SK-N-SH (cell line): ENCODE results near the gene EXOG. TPM values are rescaled to one million over a fixed set of nuclear protein-coding genes. Genes with fewer than 3 reads are reported as not detected.

ENCODE experiments used
- CTCF ChIA-PET: fragments of 300-600, 350-600 bp; formaldehyde crosslinking; extraction: SDS; loops from one replicate; lab custom pipeline; 2021; lab: Yijun Ruan, JAX
- POLR2A ChIA-PET: fragments of 350-600 bp; sonication (Branson Sonifier 250); formaldehyde crosslinking; extraction: SDS; loops from one replicate; lab custom pipeline; 2020; ENCODE audit warnings: antibody characterized with exemption, inconsistent platforms; lab: Yijun Ruan, JAX
- DNase-seq: peaks from one replicate; pipeline ENCODE4 v3.0.0; 2012
- H2AFZ ChIP-seq: fragments of 200-600 bp; sonication (generic); 2 replicates; pipeline ENCODE4 v1.8.1; 2016; ENCODE audit warnings: antibody characterized with exemption, mild to moderate bottlenecking, low read depth
- H3F3A ChIP-seq: fragments of 200-600 bp; sonication (generic); replicated peaks from 2 replicates; pipeline ENCODE3; 2016; ENCODE audit warnings: antibody characterized with exemption, mild to moderate bottlenecking; ENCODE audit not compliant: insufficient read depth
- H3K27ac ChIP-seq, 2 experiments: fragments of 200-500 bp in 1 of 2; fragments of 200-600 bp in 1 of 2; sonication (Bioruptor generic) in 1 of 2; sonication (generic), shearing (Covaris generic) in 1 of 2; 2 replicates each; pipeline versions ENCODE4 v1.5.1 to v1.6.1; 2014 to 2016; ENCODE audit warnings: low read depth in 2 of 2, inconsistent platforms in 1 of 2, low read length in 1 of 2, mild to moderate bottlenecking in 1 of 2, mixed read lengths in 1 of 2
- H3K27me3 ChIP-seq: fragments of 200-600 bp; sonication (generic), shearing (Covaris generic); 2 replicates; pipeline ENCODE4 v1.6.1; 2016; ENCODE audit warnings: mixed run types; ENCODE audit not compliant: insufficient read depth
- H3K36me3 ChIP-seq, 2 experiments: fragments of 200-500 bp in 1 of 2; fragments of 200-600 bp in 1 of 2; sonication (Bioruptor generic) in 1 of 2; sonication (generic) in 1 of 2; replicated peaks in 1 of 2; 2 replicates each; pipeline versions ENCODE3 to v1.5.1; 2014 to 2016; ENCODE audit warnings: low read length in 1 of 2, mild to moderate bottlenecking in 1 of 2; ENCODE audit not compliant: insufficient read depth in 2 of 2, control insufficient read depth in 1 of 2
- H3K4me1 ChIP-seq, 2 experiments: fragments of 200-500 bp in 1 of 2; fragments of 200-600 bp in 1 of 2; sonication (Bioruptor generic) in 1 of 2; sonication (generic), shearing (Covaris generic) in 1 of 2; 2 replicates each; pipeline versions ENCODE4 v1.5.1 to v1.6.1; 2014 to 2016; ENCODE audit warnings: low read depth in 1 of 2, low read length in 1 of 2, mixed run types in 1 of 2; ENCODE audit not compliant: insufficient read depth in 2 of 2, control insufficient read depth in 1 of 2
- H3K4me2 ChIP-seq: fragments of 200-600 bp; sonication (generic), shearing (Covaris generic); 2 replicates; pipeline ENCODE4 v1.6.1; 2017; ENCODE audit warnings: mixed run types
- H3K4me3 ChIP-seq, 2 experiments: fragments of 200-500 bp in 1 of 2; fragments of 200-600 bp in 1 of 2; sonication (Bioruptor generic) in 1 of 2; sonication (generic), shearing (Covaris generic) in 1 of 2; 2 replicates each; pipeline versions ENCODE4 v1.5.1 to v1.8.1; 2014 to 2016; ENCODE audit warnings: low read depth in 2 of 2, inconsistent platforms in 1 of 2, low read length in 1 of 2, mild to moderate bottlenecking in 1 of 2, mixed read lengths in 1 of 2, moderate library complexity in 1 of 2
- H3K79me2 ChIP-seq: fragments of 200-600 bp; sonication (generic); 2 replicates; pipeline ENCODE4 v1.8.1; 2017; ENCODE audit warnings: mild to moderate bottlenecking; ENCODE audit not compliant: insufficient read depth
- H3K9ac ChIP-seq: fragments of 200-600 bp; sonication (generic); 2 replicates; pipeline ENCODE4 v1.6.1; 2017; ENCODE audit warnings: mixed run types
- H3K9me2 ChIP-seq: fragments of 200-600 bp; sonication (generic); 2 replicates; pipeline ENCODE4 v1.6.1; 2017; ENCODE audit warnings: mixed run types
- H3K9me3 ChIP-seq: fragments of 200-600 bp; sonication (generic); 2 replicates; pipeline ENCODE4 v1.6.1; 2017; ENCODE audit warnings: mixed run types, mild to moderate bottlenecking, moderate library complexity
- H4K20me1 ChIP-seq: fragments of 200-600 bp; sonication (generic); 2 replicates; pipeline ENCODE4 v1.6.1; 2017; ENCODE audit warnings: mild to moderate bottlenecking, mixed run types; ENCODE audit not compliant: insufficient read depth
- CHD2 ChIP-seq: fragments of 150-350 bp; IDR thresholded peaks from 2 replicates; pipeline ENCODE4 v1.6.1; 2018; ENCODE audit warnings: low read length; ENCODE audit not compliant: partially characterized antibody
- ELF1 ChIP-seq: IDR thresholded peaks from 2 replicates; pipeline ENCODE4 v1.4.0; 2012
- FOSL2 ChIP-seq: IDR thresholded peaks from 2 replicates; pipeline ENCODE4 v1.4.0; 2012; ENCODE audit warnings: low read depth, mild to moderate bottlenecking, moderate library complexity, borderline replicate concordance
- JUND ChIP-seq: IDR thresholded peaks from 2 replicates; pipeline ENCODE4 v1.4.0; 2012
- MXI1 ChIP-seq: IDR thresholded peaks from 2 replicates; pipeline ENCODE4 v1.6.1; 2012; ENCODE audit warnings: mild to moderate bottlenecking, low read depth, low read length, improper control_type of control experiment
- PBX3 ChIP-seq: IDR thresholded peaks from 2 replicates; pipeline ENCODE4; 2012
- RCOR1 ChIP-seq: fragments of 150-350 bp; IDR thresholded peaks from 2 replicates; pipeline ENCODE4 v1.6.1; 2017; ENCODE audit warnings: antibody characterized with exemption, low read length
- RXRA ChIP-seq: IDR thresholded peaks from 2 replicates; pipeline ENCODE4 v1.4.0; 2012; ENCODE audit warnings: low read depth, mild to moderate bottlenecking, borderline replicate concordance
- TCF12 ChIP-seq: IDR thresholded peaks from 2 replicates; pipeline ENCODE4 v1.4.0; 2012
- WGBS: methylation state at CpG from one replicate; pipeline ENCODE4 v1.1.6; 2017; ENCODE audit warnings: low lambda C conversion rate; 5-methylcytosine and 5-hydroxymethylcytosine counted together
- polyA plus RNA-seq, 3 experiments: library from polyadenylated mRNA; depleted of rRNA; stranded (reverse); fragments of >200 nt; gene quantifications; 2 replicates each; pipeline ENCODE4 v1.2.3, GENCODE V29; 2012
- TF ChIP-seq, protein P1 (sequence below): fragments of 150-350 bp; IDR thresholded peaks from 2 replicates; pipeline ENCODE4 v1.6.1; 2016; ENCODE audit warnings: mild to moderate bottlenecking, low read depth, low read length

Gene EXOG
- polyA plus RNA-seq, 1 of the 3 experiments (the other 2 are of a cell fraction) = 6.2 TPM

DNA sequence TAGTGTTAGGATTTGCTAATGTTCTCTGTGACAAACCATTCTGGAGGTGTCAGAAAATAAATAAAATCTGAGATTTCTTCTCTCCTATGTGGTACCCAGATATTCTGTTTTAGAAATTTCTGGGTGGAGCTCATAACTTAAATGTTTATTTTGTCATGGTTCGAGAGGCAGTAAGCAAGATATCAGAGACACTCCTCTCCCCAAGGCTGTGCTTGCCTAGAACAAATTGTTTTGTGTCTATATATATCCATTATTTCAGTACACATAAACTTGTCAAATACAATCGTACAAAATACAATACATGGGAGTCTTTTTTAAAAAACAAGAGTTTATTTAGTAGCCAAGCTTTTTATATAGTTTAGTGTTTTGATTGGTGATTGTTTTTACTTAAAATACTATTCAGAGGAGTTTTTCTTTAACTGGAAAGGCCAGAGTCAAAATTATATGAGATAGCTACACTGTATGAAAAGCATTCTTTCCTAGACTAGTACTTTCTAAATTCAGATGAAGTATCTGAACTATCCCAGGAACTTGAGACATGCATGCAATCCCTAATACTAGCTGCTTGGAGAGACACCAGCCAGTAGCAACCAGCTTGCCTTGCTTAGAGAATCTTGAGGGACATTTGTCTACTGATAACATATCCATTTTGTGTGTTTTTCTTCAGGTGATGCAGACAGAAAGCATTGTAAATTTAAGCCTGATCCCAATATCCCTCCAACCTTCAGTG lies 4.7 kb downstream of the EXOG start:
- no peak for DNase-seq
- ChIA-PET CTCF (interaction anchor here (0.8 to 3.1 kb wide), 8 partner anchors 21 to 787 kb away, joined by 3 to 16 read pairs (median 4); no protein-coding TSS in a partner anchor), POLR2A (no interaction called here)
- H3K4me1 ChIP-seq = peaks cover 0 to 4% of the 10 kb centered on the region in 2 experiments; a peak in 3 of 4 replicates
- H4K20me1 ChIP-seq = no peaks in the 10 kb centered on the region
- no peaks in the 10 kb centered on the region for H3K27me3 ChIP-seq
- H3K27ac ChIP-seq = no peak overlapping the region
- peaks cover 3% of the 10 kb centered on the region for H3F3A ChIP-seq
- H3K36me3 ChIP-seq = peaks cover 35 to 48% of the 10 kb centered on the region in 2 experiments
- H2AFZ ChIP-seq = no peak overlapping the region
- no peaks in the 10 kb centered on the region for H3K9me2 ChIP-seq
- TF ChIP-seq ELF1 = no peak
- TF ChIP-seq RCOR1 = no peak
- TF ChIP-seq JUND = no peak
- TF ChIP-seq, protein P1, sequence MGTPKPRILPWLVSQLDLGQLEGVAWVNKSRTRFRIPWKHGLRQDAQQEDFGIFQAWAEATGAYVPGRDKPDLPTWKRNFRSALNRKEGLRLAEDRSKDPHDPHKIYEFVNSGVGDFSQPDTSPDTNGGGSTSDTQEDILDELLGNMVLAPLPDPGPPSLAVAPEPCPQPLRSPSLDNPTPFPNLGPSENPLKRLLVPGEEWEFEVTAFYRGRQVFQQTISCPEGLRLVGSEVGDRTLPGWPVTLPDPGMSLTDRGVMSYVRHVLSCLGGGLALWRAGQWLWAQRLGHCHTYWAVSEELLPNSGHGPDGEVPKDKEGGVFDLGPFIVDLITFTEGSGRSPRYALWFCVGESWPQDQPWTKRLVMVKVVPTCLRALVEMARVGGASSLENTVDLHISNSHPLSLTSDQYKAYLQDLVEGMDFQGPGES = no peak
- TF ChIP-seq FOSL2 = no peak
- TF ChIP-seq MXI1 = no peak
- TF ChIP-seq, all 33 proteins: peak for 0
- H3K79me2 ChIP-seq = peaks cover 18% of the 10 kb centered on the region
- H3K4me2 ChIP-seq = no peak overlapping the region
- H3K4me3 ChIP-seq = no peak overlapping the region
- H3K9ac ChIP-seq = no peak overlapping the region
- WGBS = 86% methylated on average over 2 of the region's 2 CpGs
- H3K9me3 ChIP-seq = no peaks in the 10 kb centered on the region

GRCh38 chr3:38507120-38507519 lies 11.0 kb downstream of the EXOG start:
- H3K36me3 ChIP-seq = peaks cover 59 to 60% of the 10 kb centered on the region in 2 experiments
- no peaks in the 10 kb centered on the region for H3K9me2 ChIP-seq
- ChIA-PET POLR2A (no interaction called here), CTCF (interaction anchor here (1.6 to 7.7 kb wide), 4 partner anchors 11 to 144 kb away, joined by 3 to 65 read pairs (median 10); partner anchors contain the start of gene EXOG)
- TF ChIP-seq RCOR1 (no peak), CHD2 (no peak), RXRA (no peak), TCF12 (no peak), PBX3 (no peak)
- WGBS = 89% methylated on average over 2 of the region's 2 CpGs
- no peaks in the 10 kb centered on the region; the same call in 1 of the 2 replicates for H3K79me2 ChIP-seq
- no peak for DNase-seq
- no peak overlapping the region for H3K9ac ChIP-seq
- H3K4me3 ChIP-seq = no peak overlapping the region
- no peak overlapping the region for H3K27ac ChIP-seq
- H3F3A ChIP-seq = no peaks in the 10 kb centered on the region
- H3K9me3 ChIP-seq = no peaks in the 10 kb centered on the region
- no peaks in the 10 kb centered on the region for H4K20me1 ChIP-seq
- no peak overlapping the region for H3K4me2 ChIP-seq
- no peak overlapping the region for H2AFZ ChIP-seq
- no peaks in the 10 kb centered on the region; a peak in 1 of 4 replicates for H3K4me1 ChIP-seq
- H3K27me3 ChIP-seq = no peaks in the 10 kb centered on the region
